ENCODE measurements around the gene PRSS2.

DNA sequence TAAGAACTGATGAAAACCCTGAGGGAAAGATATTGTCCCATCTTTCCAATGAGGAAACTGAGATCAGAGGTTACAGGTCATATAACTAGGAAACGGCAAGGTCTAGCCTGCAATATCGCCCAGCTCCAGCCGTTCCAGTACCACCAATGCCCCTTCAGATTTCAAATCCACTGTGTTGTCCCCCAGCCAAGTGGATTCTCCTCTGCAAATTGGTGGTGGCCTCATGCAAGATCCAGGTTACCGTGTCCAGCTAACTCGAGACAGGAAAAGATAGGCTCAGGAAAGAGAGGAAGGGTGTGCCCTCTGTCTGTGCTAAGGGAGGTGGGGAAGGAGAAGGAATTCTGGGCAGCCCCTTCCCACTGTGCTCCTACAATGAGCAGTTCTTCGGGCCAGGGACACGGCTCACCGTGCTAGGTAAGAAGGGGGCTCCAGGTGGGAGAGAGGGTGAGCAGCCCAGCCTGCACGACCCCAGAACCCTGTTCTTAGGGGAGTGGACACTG is 25.3 kb downstream of the PRSS2 start:
- no peak for TF ChIP-seq GATA3 (IDR thresholded peaks at IDR 0.05; ENCODE audit: low read depth, low read length)
- no peak for TF ChIP-seq GATA2 (IDR thresholded peaks at IDR 0.05; ENCODE audit: low read depth, low read length)
